ENCODE data around the gene LZTR1.
"Not testable (repeated sequence)": the region's sequence is repeated elsewhere in the genome, so short reads cannot be mapped to it uniquely, and the experiment has no call there.

Gene LZTR1

DNA sequence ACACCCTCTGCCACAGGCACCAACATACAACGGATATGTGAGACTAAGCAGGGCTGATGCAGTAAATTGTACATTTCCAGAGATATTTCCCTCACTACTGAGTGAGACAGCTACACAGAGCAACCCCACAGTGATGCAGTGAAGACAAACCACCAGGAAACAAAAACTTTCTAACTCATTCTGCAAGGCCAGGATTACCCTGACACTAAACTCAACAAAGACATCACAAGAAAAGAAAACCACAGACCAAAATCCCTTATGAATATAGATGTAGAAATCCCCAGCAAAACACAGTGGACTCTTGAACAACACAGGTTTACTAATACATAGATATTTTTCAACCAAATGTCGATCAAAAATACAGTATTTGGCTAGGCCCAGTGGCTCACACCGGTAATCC, 51.8 kb downstream of the LZTR1 start:
- no peak for DNase-seq (ENCODE audit: low read depth)

DNA sequence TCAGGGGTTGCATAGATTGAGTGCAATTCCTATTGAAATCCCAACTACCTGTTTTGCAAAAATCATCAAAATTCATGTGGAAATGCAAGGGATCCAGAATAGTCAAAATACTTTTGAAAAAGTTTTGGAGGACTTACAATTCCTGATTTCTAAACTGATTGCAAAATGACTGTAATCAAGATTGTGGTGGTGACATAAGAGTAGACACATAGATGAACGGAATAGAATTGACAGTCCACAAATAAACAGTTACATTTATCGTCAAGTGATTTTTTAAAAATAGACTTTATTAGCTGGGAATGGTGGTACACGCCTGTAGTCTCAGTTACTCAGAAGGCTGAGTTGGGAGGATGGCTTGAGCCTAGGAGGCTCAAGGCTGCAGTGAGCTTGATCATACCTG, 52.9 kb downstream of the LZTR1 start:
- no peak for DNase-seq (ENCODE audit: low read depth)

DNA sequence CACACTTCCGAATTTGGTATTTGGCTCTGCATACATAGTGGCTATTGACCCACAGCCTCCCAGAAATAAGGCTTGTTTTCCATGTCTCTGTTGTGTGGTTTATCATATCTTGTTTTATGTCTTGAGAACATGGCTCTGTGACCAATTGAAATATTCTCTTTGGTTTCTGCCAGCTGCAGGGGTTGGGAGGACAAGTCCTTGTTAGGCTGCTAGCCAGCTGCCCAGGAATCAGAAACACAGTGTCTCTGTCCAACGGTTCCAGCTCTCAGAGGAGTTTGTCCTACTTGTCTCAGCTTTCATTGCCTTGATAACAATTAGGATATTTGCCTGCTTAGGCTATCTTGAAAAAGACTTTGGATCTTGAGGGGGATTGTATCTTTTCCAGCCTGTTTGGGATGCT, 56.3 kb downstream of the LZTR1 start:
- no peak for DNase-seq (ENCODE audit: low read depth)

DNA sequence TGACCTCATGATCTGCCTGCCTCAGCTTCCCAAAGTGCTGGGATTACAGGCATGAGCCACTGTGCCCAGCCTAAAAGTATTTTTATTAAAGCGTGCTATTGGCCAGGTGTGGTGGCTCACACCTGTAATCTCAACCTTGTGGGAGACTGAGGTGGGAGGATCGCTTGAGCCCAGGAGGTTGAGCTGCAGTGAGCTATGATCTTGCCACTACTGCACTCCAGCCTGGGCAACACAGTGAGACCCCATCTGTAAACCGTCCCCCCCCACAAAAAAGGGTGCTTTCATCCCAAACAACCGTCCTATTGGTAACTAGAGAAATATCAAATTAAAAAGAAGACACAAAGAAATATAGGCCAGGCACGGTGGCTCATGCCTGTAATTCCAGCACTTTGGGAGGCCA, 57.1 kb downstream of the LZTR1 start:
- not testable (repeated sequence) for DNase-seq (ENCODE audit: low read depth)

DNA sequence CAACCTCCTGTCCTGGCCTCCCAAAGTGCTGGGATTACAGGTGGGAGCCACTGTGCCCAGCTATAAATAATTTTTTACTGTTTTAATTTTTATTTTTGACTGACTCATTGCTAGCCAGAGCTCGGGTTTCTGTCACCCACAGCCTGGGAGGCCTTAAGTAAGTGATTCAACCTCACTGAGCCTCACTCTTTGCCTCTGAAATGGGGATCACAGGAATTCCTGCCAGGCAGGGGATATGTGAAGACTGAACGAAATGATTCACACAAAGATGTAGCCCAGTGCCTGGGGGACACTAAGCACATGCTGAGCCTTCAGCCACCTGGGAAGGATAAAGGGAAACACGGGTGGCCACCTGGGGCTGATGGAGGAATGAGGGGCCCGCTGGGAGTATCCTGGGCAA, 59.8 kb downstream of the LZTR1 start:
- DNase-seq (ENCODE audit: low read depth), result no peak

DNA sequence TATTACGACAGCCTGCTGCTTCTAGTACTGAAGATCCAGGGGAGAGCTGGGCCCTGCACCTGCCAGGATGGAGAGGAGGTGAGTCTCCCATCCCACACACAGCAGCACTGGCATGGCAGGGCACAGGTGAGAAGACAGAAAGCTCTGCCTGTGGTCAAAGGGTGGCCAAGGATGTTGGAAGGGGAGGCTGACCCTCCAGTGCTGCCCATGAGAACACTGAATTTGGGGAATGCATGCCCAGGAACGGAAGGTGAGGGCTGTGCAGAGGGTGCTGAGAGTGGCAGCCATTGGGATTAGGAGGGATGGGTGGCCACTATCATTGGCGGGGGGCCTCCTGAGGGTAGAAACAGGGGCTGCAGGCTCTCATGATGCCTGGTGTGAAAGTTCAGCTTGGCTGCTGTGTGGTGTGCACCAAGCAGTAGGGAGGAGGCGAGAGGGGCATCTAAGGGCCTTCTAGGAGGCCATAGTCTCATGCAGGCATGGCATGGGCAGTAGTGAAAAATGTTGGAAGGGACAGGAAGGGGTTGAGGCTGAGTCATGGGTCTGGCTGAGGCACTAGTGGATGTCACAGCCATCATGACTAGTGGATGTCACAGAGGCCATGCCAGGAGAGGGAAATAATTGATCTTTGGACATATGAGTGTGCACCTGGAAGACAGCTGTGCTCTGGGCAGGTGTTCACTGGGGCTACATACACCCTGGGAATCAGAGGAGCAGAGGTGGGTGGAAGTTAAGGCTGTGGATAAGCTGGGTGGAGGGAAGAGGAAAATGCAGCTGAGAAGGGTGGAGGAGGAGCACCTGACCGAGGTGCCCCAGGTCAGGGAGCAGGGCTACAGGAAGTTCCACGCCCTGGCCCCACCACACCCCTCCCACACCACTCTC, 61.1 kb downstream of the LZTR1 start:
- DNase-seq (ENCODE audit: low read depth), result no peak

DNA sequence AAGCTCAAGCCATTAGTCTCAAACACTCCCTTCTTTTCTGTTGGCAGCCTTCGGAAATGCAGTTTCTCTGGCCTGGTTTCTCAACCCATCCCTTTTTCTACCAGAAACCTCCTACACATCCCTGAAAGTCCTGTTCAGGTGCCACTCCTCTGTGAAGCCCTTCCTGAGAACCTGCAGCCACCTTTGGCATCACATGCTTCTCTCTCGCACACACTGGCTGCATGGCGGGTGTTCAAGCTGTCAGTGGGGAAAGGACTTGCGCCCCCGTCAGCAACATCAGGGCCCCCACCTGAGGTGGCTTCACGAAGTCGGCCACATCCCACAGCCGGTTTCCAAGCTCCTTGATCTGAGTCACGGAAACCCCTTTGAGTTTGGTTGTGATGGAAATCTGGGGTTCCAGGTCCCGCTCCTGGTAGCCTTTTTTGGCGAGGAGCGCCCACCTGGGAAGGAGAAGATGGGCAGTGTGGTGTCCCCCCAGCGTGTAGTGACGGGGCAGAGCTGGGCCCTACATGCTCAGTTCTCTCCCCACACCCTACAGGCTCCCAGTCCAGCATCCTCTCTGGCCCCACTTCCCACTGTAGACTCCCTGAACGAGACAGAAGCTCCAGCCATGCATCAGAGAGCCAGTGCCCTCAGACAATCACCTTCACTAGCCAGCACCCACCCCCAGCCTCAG, 61.9 kb downstream of the LZTR1 start:
- no peak for DNase-seq (ENCODE audit: low read depth)

DNA sequence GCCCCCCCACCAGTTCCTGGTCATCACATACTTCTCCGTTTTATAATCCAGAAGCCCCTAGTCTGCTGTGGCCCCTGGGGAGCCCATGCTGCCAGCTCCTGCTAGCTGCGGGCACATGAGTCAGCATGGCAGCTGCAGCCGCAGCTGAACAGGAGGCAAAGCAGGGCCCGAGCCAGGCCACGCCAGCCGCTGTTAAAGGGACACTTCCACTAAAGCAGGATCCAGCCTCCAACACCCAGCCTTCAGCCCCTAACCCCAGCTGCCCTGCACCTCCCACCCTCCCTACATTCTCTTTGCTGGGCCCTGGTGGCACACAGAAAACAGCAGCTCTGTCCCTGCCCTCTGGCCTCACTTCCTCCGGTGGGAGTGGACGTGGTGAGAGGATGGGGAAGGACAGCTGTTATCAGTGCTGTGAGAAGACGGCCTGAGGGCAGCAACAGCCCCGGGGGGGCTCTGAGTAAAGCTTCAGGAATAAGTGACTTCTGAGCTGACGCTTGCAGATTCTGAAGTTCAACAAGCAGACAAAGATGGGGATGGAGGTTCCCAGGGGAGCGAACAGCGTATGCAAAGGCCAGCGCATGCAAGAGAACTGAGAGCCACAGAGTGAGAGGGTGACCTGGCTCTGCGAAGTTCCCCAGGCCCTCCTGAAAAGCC, 63.0 kb downstream of the LZTR1 start:
- peak; percentile 41 for DNase-seq (ENCODE audit: low read depth)

DNA sequence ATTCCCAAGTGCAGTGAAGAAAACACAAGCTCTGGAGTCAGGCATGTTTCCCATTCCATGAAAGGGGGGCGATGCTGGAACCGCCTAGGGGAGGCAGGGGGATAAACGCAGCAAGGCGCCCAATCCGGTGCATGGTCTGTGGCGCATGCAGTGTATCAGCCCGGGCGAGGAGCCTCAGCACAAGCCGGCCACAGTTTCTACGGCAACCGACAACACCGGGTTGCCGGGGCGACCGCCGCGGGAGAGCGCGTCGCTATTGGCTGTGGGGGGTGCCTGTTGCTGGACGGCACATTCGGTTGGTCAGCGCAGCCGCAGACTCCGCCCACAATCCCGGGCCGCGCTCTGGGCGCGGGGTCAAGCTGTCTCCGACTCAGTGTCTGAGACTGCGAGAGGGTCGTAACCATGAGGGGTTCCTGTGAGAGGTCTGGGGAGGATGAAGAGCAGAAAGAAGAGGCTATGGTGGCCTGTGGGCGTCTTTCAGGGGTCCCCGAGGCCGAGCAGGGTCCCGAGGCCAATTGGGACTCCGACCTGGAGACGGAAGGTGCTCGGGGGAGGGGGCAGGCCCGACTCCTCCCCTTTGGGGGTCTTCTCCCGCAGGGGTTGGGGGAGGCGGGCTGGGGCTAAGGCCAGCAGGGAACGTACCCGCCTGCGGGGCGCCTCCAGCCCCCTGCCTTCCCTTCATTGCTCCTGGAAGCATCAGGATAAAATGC, 63.6 kb downstream of the LZTR1 start, which contains the start of gene LRRC74B:
Gene LRRC74B (plus strand): TSS at position 362 of the 710 bp plus-strand sequence. CDS start 41 bp downstream, at position 403.
- peak; percentile 51 for DNase-seq (ENCODE audit: low read depth)

DNA sequence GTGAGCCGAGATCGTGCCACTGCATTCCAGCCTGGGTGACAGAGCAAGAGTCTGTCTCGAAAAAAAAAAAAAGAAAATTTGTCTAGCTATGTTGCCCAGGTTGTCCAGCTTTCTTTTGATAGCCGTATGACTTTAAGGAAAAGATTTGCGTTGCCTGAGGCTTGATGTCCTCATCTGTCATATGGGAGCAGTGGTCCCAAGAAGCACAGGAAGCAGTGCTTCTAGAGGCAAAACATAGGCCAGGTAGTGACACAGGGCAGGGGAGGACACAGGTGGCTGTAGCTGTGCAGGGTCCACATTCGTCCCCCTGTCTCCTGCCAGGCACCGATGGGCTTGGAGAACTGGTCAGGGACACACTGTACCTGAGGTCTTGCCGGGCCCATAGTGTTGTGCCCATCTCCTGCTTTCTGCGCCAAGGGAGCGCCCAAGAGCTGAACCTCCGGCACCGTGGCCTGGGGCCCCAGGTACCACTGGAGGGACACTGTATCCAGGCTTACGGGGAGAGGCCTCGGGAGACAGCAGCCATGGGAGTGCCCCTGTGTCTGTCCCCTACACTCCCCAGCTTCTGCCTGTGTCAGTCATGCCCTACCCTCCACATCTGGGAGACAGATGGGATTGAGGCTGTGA, 65.1 kb downstream of the LZTR1 start:
- DNase-seq (ENCODE audit: low read depth), result no peak

DNA sequence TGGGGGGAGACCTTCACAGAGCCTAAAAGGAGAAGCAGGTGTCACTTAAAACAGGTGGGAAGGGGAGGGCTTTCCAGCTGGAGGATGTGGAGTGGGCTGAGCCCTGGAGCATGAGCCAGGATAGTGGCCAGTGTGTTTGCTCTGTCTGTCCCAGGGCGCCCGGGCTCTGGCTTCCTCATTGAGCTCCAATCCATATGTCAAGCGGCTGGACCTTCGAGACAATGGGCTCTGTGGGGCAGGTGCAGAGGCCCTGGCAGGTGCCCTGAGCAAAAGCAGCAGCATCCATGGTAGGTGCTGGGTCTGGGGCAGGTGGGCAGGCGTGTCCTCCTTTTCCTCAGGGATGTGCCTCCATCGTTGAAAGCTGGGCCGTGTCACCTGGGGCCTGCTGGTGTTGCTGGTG, 65.6 kb downstream of the LZTR1 start:
- no peak for DNase-seq (ENCODE audit: low read depth)

DNA sequence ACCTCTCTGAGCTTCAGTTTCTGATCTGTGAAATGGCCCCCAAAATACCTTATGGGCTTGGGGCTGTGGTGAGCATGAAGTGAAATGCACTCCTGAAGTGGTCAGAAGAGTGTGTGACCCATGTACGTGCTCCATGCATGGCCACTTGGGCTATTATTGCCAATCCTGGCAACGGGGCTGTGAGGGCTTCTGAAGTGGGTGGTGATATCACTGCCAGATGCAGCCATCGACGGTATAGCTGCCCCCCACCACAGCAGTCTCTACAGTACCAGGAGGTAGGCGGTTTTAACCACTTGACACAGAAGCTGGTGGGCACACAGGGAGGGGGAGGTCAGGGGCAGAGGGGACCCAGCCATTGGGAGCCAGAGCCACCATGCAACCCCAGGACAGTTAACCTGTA, 66.4 kb downstream of the LZTR1 start:
- DNase-seq (ENCODE audit: low read depth), result not testable (repeated sequence)
